GM12873 (cell line): ENCODE results near the gene CRABP2.

Experiments used
- CTCF ChIP-seq: IDR thresholded peaks from 2 replicates; pipeline ENCODE4 v1.5.1; 2012; ENCODE audit warnings: low read depth, mild to moderate bottlenecking, moderate library complexity, low read length, control low read depth; ENCODE audit not compliant: insufficient read depth; ENCODE audit errors: missing control alignments

CRABP2 gene

GRCh38 chr1:156664767-156665411, 40.5 kb downstream of the CRABP2 start:
- TF ChIP-seq CTCF, result no peak

- TF ChIP-seq CTCF, result no peak
Measured at GRCh38 chr1:156664046-156664766, 41.2 kb downstream of the CRABP2 start.

- no peak for TF ChIP-seq CTCF
Measured at GRCh38 chr1:156663178-156663577, 42.2 kb downstream of the CRABP2 start.

GRCh38 chr1:156662800-156663055, 42.7 kb downstream of the CRABP2 start:
- TF ChIP-seq CTCF, result no peak

- no peak for TF ChIP-seq CTCF
Measured at GRCh38 chr1:156662005-156662799, 43.2 kb downstream of the CRABP2 start.

GRCh38 chr1:156660752-156661112, 44.7 kb downstream of the CRABP2 start:
- TF ChIP-seq CTCF, result no peak

GRCh38 chr1:156659988-156660751, 45.2 kb downstream of the CRABP2 start:
- peak; percentile 97 for TF ChIP-seq CTCF
